Upper lobe of right lung (tissue), 1 donor: ENCODE results near the gene GPR176. TPM values are rescaled to one million over a fixed set of nuclear protein-coding genes. Genes with fewer than 3 reads are reported as not detected.
A peak's percentile ranks its signal among the peaks of the same experiment; 100 is the strongest.

ENCODE experiments used
- ATAC-seq: fragments of 200-7000 bp; cut with Tn5 transposase; one replicate; pipeline ENCODE4 v1.9.1; 2020; ENCODE audit warnings: mild to moderate bottlenecking, moderate library complexity
- DNase-seq: peaks from one replicate; pipeline ENCODE4 v3.0.0-alpha.2; 2020
- H3K27ac ChIP-seq: fragments of 200-600 bp; one replicate; pipeline ENCODE4 v1.8.0; 2022
- H3K27me3 ChIP-seq: fragments of 200-600 bp; one replicate; pipeline ENCODE4 v1.8.0; 2022; ENCODE audit warnings: mild to moderate bottlenecking
- H3K36me3 ChIP-seq: fragments of 200-600 bp; one replicate; pipeline ENCODE4 v1.8.0; 2022
- H3K4me1 ChIP-seq: fragments of 200-600 bp; one replicate; pipeline ENCODE4 v1.8.0; 2022
- H3K4me3 ChIP-seq: fragments of 200-600 bp; one replicate; pipeline ENCODE4 v1.8.0; 2022; ENCODE audit warnings: mild to moderate bottlenecking
- H3K9me3 ChIP-seq: fragments of 200-600 bp; one replicate; pipeline ENCODE4 v1.8.0; 2022
- CTCF ChIP-seq: fragments of 200-600 bp; IDR thresholded peaks from one replicate; pipeline ENCODE4 v1.8.0; 2022; ENCODE audit warnings: antibody characterized with exemption
- intact Hi-C: fragments of 100-400 bp; cut with DNase I; formaldehyde crosslinking; loops from one replicate; pipeline ENCODE4 v1.11.0; 2022
- total RNA-seq: library from RNA; stranded (reverse); fragmentation: NEBNext Ultra II Directional; extraction: Animal tissue kit (Norgen Biotek cat#: 25700); gene quantifications from one replicate; pipeline ENCODE4 v1.2.1, GENCODE V29; 2021
- donor health status: DM: no; HTN: yes; CAD: no; lungs with severe emphysema.

The GPR176 gene
- total RNA-seq, 1 donor from 2014 or later = 4.6 TPM

DNA sequence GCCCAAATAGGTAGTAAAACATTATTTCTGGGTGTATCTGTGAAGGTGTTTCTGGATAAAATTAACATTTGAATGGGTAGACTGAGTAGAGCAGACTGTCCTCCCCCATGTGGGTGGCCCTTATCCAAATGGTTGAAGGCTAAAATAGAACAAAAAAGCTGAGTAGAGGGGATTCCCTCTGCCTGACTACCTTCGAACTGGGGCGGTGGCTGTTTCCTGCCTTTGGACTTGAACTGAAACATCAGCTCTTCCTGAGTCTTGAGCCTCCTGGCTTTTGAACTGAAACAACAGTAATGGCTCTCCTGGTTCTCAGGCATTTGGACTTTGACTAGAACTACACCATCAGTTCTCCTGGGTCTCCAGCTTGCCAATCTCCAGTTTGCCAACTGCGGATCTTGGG, 4.4 kb upstream of the GPR176 start:
- Histone ChIP-seq H3K27me3 (peaks cover 11% of the 10 kb centered on the region), H3K9me3 (no peaks in the 10 kb centered on the region), H3K4me1 (peaks cover 11% of the 10 kb centered on the region), H3K4me3 (no peak overlapping the region), H3K27ac (no peak overlapping the region), H3K36me3 (no peaks in the 10 kb centered on the region)
- no peak for TF ChIP-seq CTCF
- intact Hi-C loops = no loop called here
- ATAC-seq (no peak), DNase-seq (no peak)

DNA sequence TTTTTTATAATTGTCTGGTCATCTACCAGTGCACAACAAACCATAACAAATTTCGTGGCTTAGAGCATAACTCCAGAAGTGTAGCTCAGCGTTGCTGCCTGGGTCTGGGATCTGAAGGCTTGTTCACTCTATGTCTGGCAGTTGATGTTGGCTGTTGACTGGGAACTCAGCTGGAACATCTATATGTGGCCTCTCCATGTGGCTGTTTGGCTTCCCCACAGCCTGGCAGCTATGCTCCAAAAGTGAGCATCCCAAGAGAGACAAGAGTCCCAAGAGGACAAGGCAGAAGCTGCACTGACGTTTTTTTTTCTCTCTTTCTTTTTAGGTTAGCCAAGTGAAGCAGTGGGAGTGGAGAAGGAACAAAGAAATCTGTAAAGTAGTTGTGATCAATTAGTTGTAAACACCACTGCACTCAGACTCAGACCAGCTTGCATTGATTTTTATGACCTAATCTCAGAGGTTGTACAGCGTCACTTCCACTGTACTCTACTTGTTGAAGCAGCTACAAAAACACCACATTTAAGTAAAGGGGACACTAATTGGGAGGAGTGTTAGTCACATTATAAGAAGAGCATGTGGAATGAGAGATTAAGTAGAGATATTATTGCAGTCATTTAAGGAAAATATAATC, 2.5 kb upstream of the GPR176 start:
- TF ChIP-seq CTCF = no peak
- intact Hi-C loops = no loop called here
- Histone ChIP-seq H3K27ac (no peak overlapping the region), H3K4me3 (no peak overlapping the region), H3K4me1 (peaks cover 14% of the 10 kb centered on the region), H3K36me3 (no peaks in the 10 kb centered on the region), H3K27me3 (peaks cover 27% of the 10 kb centered on the region), H3K9me3 (no peaks in the 10 kb centered on the region)
- DNase-seq (no peak), ATAC-seq (no peak)

DNA sequence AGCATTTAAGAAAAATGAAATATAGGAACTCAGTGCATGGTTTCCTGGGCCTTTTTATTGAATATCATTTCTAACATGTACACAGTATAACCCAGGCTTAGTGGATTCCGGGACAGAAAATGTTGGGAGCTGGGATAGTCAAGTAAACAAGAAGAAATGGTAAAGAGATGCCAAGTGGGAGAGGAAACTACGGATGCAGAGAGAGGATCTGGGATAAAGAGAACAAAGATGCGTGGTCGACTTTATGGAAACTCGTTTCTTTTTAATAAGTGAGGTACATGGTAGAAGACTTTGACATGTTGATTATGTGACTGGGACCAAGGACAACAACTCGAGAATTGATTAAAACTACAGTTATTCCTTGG, 1.2 kb upstream of the GPR176 start:
- Histone ChIP-seq H3K9me3 (no peaks in the 10 kb centered on the region), H3K27ac (peak overlapping the region; percentile 67), H3K4me1 (peaks cover 14% of the 10 kb centered on the region), H3K36me3 (no peaks in the 10 kb centered on the region), H3K4me3 (peak overlapping the region; percentile 75), H3K27me3 (peaks cover 27% of the 10 kb centered on the region)
- TF ChIP-seq CTCF = no peak
- ATAC-seq = no peak
- intact Hi-C loops = no loop called here
- DNase-seq = no peak

DNA sequence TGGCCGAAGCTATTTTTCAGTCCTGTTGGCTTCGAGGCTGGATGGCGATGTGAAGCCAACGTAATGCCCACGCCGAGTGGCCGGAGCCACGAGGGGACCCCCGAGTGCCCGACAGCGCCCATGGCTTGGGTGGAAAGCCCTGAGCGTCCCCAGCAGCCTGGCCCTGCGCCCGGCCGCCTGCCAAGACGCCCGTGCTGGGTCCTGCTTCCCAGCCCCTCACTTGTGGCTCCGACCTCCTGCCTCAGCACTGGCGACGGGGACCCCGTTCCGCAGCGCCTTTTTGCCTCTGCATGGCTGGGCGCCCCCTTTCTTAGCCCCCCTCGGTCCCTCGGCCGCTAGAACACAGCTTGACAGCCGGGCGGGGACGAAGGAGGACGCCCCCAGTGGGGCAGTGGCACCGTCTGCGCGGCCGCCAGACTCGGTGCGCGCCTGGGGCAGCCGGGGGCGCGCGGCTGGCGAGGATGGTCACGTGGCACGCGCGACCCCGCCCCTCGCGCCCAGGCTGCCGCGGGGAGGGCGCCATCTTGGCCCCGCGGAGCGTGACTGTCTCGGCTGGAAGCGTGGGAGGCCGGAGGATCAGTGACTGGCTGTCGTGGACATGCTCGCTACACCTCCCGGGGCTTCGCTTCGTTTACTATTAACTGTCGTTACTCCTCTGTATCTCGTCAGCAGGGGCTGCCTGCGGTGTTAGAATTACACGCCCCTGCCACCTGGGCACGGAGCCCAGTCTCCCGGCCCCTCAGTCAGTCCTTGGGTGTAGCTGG, 626 bp upstream of the GPR176 start:
- no peak for TF ChIP-seq CTCF
- no peaks in the 10 kb centered on the region for H3K9me3 ChIP-seq
- peak overlapping the region; percentile 75 for H3K4me3 ChIP-seq
- H3K27ac ChIP-seq = peak overlapping the region; percentile 67
- ATAC-seq (peak; percentile 98), DNase-seq (peak; percentile 91)
- no peaks in the 10 kb centered on the region for H3K36me3 ChIP-seq
- intact Hi-C loops = no loop called here
- H3K4me1 ChIP-seq = peaks cover 14% of the 10 kb centered on the region
- H3K27me3 ChIP-seq = peaks cover 27% of the 10 kb centered on the region

- no peak for TF ChIP-seq CTCF
- peak overlapping the region; percentile 75 for H3K4me3 ChIP-seq
- no peak overlapping the region for H3K27ac ChIP-seq
- H3K36me3 ChIP-seq = no peaks in the 10 kb centered on the region
- no peak for ATAC-seq
- peaks cover 27% of the 10 kb centered on the region for H3K27me3 ChIP-seq
- intact Hi-C loops = no loop called here
- peaks cover 14% of the 10 kb centered on the region for H3K4me1 ChIP-seq
- no peak for DNase-seq
- H3K9me3 ChIP-seq = no peaks in the 10 kb centered on the region
Observed at GRCh38 chr15:39919411-39919747, 687 bp downstream of the GPR176 start.
